Breast epithelium (tissue), 4 donors: ENCODE data around the gene NT5DC4. TPM values are rescaled to one million over a fixed set of nuclear protein-coding genes. Genes with fewer than 3 reads are reported as not detected.
A peak's percentile ranks its signal among the peaks of the same experiment; 100 is the strongest.
"Not testable (repeated sequence)": the region's sequence is repeated elsewhere in the genome, so short reads cannot be mapped to it uniquely, and the experiment has no call there.

Experiments
- DNase-seq, 2 donors: peaks; one replicate each; pipeline ENCODE4 v3.0.0-alpha.2; 2019; ENCODE audit warnings: low spot score in 2 of 2
- H3K27ac ChIP-seq, 2 donors: fragments of 200-600 bp; sonication (generic) in 1 of 2; one replicate each; pipeline ENCODE4 v1.5.1; 2016 to 2019; ENCODE audit warnings: mild to moderate bottlenecking in 1 of 2
- H3K27me3 ChIP-seq, 2 donors: fragments of 200-600 bp; sonication (generic) in 1 of 2; one replicate each; pipeline versions ENCODE4 v1.5.1 to v1.6.0; 2017 to 2019; ENCODE audit warnings: control low read depth in 1 of 2, mild to moderate bottlenecking in 1 of 2
- H3K36me3 ChIP-seq: fragments of 200-600 bp; one replicate; pipeline ENCODE4 v1.5.1; 2019
- H3K4me1 ChIP-seq, 2 donors: fragments of 200-600 bp; sonication (generic); one replicate each; pipeline ENCODE4 v1.5.1; 2016 to 2019; ENCODE audit warnings: control low read depth in 1 of 2
- H3K4me3 ChIP-seq, 3 donors: fragments of 200-600 bp; sonication (generic); 1 replicate in 2 of 3; 2 replicates in 1 of 3; pipeline ENCODE4 v1.5.1; 2016 to 2019; ENCODE audit warnings: mild to moderate bottlenecking in 3 of 3, moderate library complexity in 2 of 3
- H3K9me3 ChIP-seq, 2 donors: fragments of 200-600 bp; sonication (generic) in 1 of 2; one replicate each; pipeline ENCODE4 v1.5.1; 2016 to 2019; ENCODE audit warnings: control low read depth in 1 of 2
- CTCF ChIP-seq, 3 donors: fragments of 450-650 bp; IDR thresholded peaks; one replicate each; pipeline ENCODE4 v1.5.1; 2016 to 2017; ENCODE audit warnings: antibody characterized with exemption in 3 of 3, mild to moderate bottlenecking in 3 of 3, moderate library complexity in 3 of 3
- POLR2A ChIP-seq: fragments of 450-650 bp; IDR thresholded peaks from one replicate; pipeline ENCODE4 v1.6.1; 2016; ENCODE audit warnings: antibody characterized with exemption, mild to moderate bottlenecking, moderate library complexity
- POLR2AphosphoS5 ChIP-seq, 3 donors: sonication (generic); formaldehyde crosslinking; IDR thresholded peaks; one replicate each; pipeline ENCODE4 v1.6.1; 2017; ENCODE audit warnings: antibody characterized with exemption in 3 of 3
- intact Hi-C: fragments of 100-400 bp; cut with DNase I; formaldehyde crosslinking; loops from one replicate; pipeline ENCODE4 v1.15.1; 2023; ENCODE audit warnings: low total_unique reads
- total RNA-seq, 3 donors: library from RNA; depleted of rRNA; stranded (reverse); fragments of >200 nt; gene quantifications; one replicate each; pipeline ENCODE4 v1.1.0, GENCODE V29; 2016

NT5DC4 gene
- total RNA-seq, 3 donors from 2014 or later = not detected

DNA sequence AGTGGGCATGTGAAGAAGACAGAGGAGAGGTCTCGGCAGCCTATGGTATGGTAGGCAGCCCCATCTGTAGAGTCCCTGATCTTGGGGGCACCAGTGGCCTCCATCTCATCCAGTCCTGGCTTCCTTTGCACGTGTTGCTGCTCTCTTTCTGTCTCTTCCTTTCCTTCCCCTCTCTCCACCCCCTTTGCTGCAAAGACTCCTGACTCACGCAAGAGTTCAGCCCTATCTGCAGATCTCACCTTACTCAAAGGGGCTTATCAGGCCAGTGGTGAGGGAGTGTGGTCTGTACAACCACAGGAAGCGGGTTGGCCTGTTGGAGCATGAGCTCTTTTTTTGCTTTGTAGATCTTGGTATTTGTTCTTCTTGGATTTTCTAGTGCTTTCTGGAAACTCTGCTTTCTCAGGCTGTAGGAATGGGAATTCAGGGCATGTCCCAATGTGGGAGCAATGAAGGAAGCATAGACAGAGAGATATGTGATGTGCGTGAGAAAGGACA lies 14.6 kb upstream of the NT5DC4 start:
- intact Hi-C loops = no loop called here
- no peak overlapping the region for H3K27ac ChIP-seq
- no peak for DNase-seq
- TF ChIP-seq POLR2AphosphoS5 (IDR thresholded peaks at IDR 0.05) (no peak), POLR2A (no peak), CTCF (IDR thresholded peaks at IDR 0.05) (no peak)
- no peaks in the 10 kb centered on the region for H3K4me1 ChIP-seq
- H3K36me3 ChIP-seq = no peaks in the 10 kb centered on the region
- H3K9me3 ChIP-seq = no peaks in the 10 kb centered on the region
- no peak overlapping the region for H3K4me3 ChIP-seq
- no peaks in the 10 kb centered on the region for H3K27me3 ChIP-seq

DNA sequence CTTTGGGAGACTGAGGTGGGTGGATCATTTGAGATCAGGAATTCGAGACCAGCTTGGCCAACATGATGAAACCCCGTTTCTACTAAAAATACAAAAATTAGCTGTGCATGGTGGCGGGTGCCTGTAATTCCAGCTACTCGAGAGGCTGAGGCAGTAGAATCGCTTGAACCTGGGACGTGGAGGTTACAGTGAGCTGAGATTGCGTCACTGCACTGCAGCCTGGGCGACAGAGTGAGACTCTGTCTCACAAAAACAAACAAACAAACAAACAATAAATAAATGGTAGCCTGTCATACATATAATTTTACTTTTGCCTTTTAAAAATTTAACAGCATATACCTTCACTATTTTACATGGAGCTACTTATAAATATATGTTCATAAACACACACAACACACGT lies 13.9 kb upstream of the NT5DC4 start:
- H3K27me3 ChIP-seq, H3K4me3 ChIP-seq, H3K9me3 ChIP-seq, H3K36me3 ChIP-seq, H3K27ac ChIP-seq, intact Hi-C loops, H3K4me1 ChIP-seq: not testable (repeated sequence)
- peak in 1 of 2 donors; percentile 0 for DNase-seq

DNA sequence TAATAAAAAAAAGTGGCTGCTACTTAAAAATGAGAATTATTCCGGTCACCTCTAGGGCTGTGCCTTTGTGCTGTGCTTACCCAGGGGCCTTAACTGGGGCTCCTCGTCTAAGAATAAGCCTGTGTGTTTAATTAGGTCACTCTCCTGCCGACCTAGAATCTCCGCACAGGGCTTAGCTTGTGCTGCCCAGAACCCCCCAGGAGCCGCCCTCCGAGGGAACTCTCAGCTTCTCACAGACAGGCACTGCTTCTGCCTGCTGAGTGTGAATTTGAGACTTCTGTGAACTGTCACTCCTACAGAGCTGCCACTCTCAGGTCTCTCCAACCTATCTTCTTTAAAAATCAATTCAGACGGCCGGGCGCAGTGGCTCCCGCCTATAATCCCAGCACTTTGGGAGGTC lies 11.9 kb upstream of the NT5DC4 start:
- no peak overlapping the region for H3K27ac ChIP-seq

GRCh38 chr2:112709703-112710102 lies 11.1 kb upstream of the NT5DC4 start:
- H3K9me3 ChIP-seq = no peaks in the 10 kb centered on the region
- no peak overlapping the region for H3K4me3 ChIP-seq
- no peak overlapping the region for H3K27ac ChIP-seq
- no peaks in the 10 kb centered on the region for H3K4me1 ChIP-seq
- H3K27me3 ChIP-seq = no peaks in the 10 kb centered on the region
- no peak for TF ChIP-seq CTCF (IDR thresholded peaks at IDR 0.05)
- no peak for TF ChIP-seq POLR2A
- TF ChIP-seq POLR2AphosphoS5 (IDR thresholded peaks at IDR 0.05) = no peak
- intact Hi-C loops = no loop called here
- DNase-seq = no peak
- no peaks in the 10 kb centered on the region for H3K36me3 ChIP-seq

More for the DNA sequence above, 11.9 kb upstream of the NT5DC4 start:
- no peaks in the 10 kb centered on the region for H3K9me3 ChIP-seq
- no peaks in the 10 kb centered on the region for H3K27me3 ChIP-seq
- no peak for TF ChIP-seq POLR2AphosphoS5 (IDR thresholded peaks at IDR 0.05)
- no peak for TF ChIP-seq CTCF (IDR thresholded peaks at IDR 0.05)
- no peak for TF ChIP-seq POLR2A
- H3K4me3 ChIP-seq = no peak overlapping the region
- no peaks in the 10 kb centered on the region for H3K4me1 ChIP-seq
- H3K36me3 ChIP-seq = no peaks in the 10 kb centered on the region
- DNase-seq = no peak
- intact Hi-C loops = no loop called here

- Histone ChIP-seq H3K4me1 (no peaks in the 10 kb centered on the region), H3K4me3 (no peak overlapping the region), H3K9me3 (no peaks in the 10 kb centered on the region), H3K27me3 (no peaks in the 10 kb centered on the region), H3K27ac (no peak overlapping the region), H3K36me3 (no peaks in the 10 kb centered on the region)
- no peak for TF ChIP-seq POLR2AphosphoS5 (IDR thresholded peaks at IDR 0.05)
- TF ChIP-seq POLR2A = no peak
- no peak for TF ChIP-seq CTCF (IDR thresholded peaks at IDR 0.05)
- intact Hi-C loops = no loop called here
- no peak for DNase-seq
These were observed 9.7 kb upstream of the NT5DC4 start for GRCh38 chr2:112710956-112711750.
